Lung microvascular endothelial cell (primary cell): ENCODE results near the gene MARCKS. TPM values are rescaled to one million over a fixed set of nuclear protein-coding genes. Genes with fewer than 3 reads are reported as not detected.

Experiments
- DNase-seq, 2 donors: peaks; one replicate each; pipeline versions ENCODE4 v3.0.0 to v3.0.0-alpha.2; 2010; ENCODE audit warnings: low read depth in 2 of 2
- total RNA-seq: library from RNA; depleted of rRNA; stranded (reverse); fragments of >200 nt; gene quantifications from 2 replicates; pipeline ENCODE4 v1.2.1, GENCODE V29; 2014

Gene MARCKS
- total RNA-seq = 187 and 258 TPM in 2 replicates

GRCh38 chr6:113856625-113857555, at the start of gene MARCKS:
Gene MARCKS (plus strand): TSS chr6:113857345. CDS start chr6:113857746, 401 bp downstream.
- peak; percentile 96 for DNase-seq

GRCh38 chr6:113809826-113810225, 47.3 kb upstream of the MARCKS start:
- DNase-seq = no peak

- DNase-seq = no peak
Measured at GRCh38 chr6:113813142-113813541, 44.0 kb upstream of the MARCKS start.

DNA sequence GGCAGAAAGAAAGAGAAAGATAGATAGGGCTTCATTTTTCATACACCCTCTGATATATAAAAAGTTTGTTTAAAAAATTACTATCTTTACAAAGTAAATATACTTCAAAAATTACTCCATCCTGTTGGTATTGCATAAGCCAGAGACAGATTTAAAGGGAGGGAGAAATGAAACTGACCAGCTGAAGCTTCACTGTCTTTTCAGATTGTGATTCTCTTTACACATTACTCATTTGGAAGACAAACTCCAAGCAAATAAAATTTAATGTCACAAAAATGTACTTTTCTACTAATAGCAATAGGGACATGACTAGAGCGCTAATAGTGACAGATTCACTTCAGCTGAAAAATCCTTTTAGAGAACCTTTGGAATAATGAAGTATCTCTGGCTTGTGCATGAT, 38.6 kb upstream of the MARCKS start:
- no peak for DNase-seq

- no peak for DNase-seq
Measured at GRCh38 chr6:113819169-113819830, 37.8 kb upstream of the MARCKS start.

GRCh38 chr6:113820761-113821160, 36.4 kb upstream of the MARCKS start:
- DNase-seq = no peak

DNA sequence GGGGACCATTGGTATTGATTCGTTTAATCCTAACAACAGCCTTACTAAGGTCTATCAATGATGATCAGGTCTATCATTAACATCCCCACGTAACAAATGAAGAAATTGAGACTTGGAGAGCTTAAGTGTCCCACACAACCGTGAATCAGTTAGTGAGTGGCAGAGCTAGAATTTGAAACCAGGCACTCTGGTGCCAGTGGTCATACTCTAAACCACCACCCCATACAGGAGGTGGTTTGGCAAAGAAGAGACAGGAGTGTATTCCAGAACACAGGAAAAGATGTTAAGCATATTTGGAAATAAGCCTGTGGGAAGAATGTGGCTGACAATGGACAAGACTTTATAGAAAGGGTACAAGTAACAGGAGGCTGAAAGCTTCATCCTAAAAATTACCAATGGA, 35.7 kb upstream of the MARCKS start:
- DNase-seq = no peak

GRCh38 chr6:113823916-113824315, 33.2 kb upstream of the MARCKS start:
- no peak for DNase-seq

DNA sequence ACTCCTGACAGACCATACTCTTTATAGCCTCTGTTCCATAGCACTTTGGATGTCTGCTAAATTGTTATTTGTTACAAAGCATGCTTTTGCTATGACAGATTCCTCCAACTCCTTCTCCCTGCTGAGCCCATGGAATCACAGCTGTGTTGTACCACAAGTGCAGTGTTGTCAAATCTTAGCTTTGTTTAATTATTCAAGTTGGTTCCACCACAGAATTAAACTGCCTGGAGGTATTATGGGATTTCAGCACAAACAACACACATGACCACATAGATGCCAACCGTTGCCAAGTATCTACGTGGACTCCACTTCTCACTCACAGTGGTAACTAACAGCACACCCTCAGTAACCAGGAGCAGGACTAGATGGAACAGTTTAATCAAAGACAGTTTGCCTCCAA, 32.7 kb upstream of the MARCKS start:
- DNase-seq = no peak

DNA sequence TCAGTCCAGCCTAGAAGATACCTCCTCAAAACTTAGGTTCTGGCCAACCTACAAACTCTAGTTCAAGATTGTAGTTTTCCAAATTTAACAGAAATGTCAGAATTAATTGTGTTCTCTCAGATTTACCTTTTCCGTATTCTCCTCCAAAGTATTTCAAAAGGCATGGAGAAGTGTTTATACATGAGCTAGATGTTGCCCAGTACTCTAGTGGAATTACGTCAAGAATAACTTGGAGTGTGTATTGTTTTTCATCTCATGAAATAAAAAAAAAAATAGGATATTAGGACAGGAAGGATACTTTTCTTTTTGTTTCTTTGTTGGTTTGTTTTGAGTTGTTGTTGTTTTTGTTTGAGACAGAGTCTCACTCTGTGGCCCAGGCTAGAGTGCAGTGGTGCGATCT, 32.3 kb upstream of the MARCKS start:
- DNase-seq = no peak

DNA sequence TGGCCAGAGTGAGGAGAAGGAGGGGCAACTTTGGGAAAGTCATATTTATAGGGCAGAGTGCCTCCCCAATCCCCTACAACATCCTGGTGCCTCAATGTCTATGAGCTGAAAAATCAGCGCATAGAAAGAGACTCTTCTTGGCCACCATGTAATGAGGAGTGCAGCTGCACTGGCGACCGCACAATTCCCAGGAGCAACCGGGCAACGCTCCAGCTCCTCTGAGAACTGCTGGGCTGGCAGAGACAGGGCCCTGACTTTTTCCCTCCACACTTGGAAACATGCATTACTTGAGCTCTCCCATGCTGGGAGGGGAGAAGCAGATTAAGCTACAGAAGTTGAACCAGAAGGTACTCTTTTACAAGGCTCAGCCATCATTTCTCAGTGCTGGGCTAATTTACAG, 31.4 kb upstream of the MARCKS start:
- peak in 1 of 2 donors; percentile 28 for DNase-seq

DNA sequence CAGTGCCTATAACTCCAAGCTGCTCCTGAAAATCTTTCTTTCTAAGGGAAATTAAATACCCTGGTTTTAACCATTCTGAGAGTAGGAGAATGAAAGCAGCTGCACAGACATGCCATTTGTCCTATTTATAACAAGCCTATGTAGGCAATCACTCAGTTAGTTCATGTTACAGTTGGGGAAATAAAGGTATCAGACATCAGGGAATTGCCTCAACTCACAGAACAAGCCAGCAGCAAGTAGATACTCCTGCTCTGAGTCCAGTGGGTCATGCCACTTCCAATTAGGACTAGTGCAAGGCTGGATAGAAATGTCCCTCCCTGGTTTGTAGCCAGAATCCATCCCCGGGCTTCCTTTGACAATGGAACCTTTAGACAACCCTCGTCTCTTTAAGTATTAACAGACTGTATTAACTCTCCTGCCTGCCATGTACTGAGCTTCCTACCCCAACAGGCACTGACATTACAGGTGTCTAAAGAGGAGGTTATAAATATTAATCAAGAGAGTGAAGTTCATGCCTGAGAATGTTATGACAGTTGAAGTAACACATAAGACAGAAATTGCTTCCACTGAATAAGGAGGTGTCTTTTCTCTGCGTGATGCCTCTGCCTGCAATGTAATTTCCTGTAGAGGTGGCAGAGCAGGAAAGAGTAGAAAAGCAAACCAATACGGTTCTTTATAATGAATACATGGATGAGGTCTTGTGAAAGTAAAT, 28.0 kb upstream of the MARCKS start:
- no peak for DNase-seq

DNA sequence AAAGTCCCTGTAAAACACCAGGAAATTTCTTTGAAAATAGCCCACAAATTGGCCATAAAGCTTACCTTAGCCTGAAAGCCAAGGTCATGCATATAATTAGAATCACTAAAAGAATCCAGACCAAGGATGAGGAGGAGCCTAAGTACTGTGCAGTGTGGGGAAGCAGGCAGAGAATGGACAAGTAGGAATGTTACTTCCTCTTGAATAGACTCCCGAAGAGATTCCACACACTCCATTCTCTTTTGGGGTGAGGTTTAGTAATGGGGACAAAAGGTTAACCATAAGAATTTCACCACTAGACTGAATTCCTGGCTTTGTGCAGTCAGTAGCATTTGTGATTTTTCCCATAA, 27.5 kb upstream of the MARCKS start:
- DNase-seq = peak in 1 of 2 donors; percentile 5

DNA sequence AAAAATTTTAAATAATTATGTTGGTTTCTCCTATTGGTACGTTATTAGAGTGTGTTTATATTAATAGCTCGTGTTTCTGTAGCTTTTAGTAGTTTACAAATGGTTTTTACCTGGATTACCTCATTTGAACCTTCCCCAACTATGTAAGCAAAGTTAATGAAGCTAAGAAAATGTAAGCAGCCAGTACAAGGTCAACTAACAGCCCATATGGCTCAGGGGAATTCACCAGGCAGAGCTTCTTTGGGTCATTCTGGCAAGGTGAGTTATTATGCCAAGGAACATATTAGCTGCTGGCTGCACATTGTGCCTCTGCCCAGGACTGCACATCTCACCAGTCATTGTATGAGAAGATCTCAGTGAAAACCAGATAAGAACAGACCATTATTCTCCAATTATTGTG, 27.0 kb upstream of the MARCKS start:
- DNase-seq = no peak

GRCh38 chr6:113833537-113833936, 23.6 kb upstream of the MARCKS start:
- DNase-seq = no peak

GRCh38 chr6:113837170-113837569, 20.0 kb upstream of the MARCKS start:
- DNase-seq = no peak

- DNase-seq = no peak
Measured at GRCh38 chr6:113842165-113842564, 15.0 kb upstream of the MARCKS start.

DNA sequence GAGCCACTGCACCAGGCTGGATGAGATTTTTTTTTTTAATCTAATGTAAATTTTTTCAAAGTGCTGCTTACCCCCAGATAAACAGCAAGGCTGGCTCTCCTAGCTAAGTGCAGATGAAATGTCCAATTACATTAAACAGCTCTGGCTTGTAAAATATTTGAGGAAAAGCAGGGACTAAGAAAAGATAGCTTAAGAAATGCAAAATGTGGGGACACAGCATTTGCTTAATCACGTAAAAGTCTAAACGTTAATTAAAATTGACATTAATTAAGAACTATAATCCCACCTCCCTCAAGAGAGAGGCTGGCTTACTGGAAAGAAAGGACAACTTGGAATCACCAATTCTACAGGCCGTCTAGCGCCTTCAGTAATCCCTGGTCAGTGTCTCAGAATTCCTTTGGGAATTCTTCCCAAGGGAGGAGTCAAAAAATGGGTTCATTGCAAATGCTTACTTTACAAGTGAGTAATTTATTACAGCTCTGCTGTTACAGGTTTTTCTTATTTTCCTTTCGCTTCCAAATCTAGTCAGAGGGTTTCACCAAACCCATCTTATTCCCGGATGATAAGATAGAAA, 13.6 kb upstream of the MARCKS start:
- no peak for DNase-seq

DNA sequence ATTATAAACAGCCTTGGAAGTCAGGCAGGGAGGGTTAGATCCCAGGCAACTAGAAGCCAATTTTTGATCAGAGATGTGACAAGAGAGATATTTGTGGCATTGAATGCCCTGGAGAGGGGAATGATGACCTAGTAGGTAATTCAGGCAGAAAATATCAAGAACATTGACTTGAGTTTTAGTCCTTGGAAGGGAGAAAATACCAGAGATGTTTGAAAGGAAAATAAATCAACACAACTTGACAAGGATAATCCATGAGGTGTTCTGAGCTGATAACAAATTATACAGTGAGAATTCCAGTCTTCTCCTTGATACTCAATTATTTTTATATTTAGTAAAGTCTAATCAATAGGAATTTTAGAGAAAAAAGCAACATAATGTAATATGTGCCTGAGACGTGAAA, 10.6 kb upstream of the MARCKS start:
- DNase-seq = no peak

- DNase-seq = no peak
Measured at GRCh38 chr6:113847447-113847846, 9.7 kb upstream of the MARCKS start.

- no peak for DNase-seq
Measured at GRCh38 chr6:113848280-113848679, 8.9 kb upstream of the MARCKS start.

DNA sequence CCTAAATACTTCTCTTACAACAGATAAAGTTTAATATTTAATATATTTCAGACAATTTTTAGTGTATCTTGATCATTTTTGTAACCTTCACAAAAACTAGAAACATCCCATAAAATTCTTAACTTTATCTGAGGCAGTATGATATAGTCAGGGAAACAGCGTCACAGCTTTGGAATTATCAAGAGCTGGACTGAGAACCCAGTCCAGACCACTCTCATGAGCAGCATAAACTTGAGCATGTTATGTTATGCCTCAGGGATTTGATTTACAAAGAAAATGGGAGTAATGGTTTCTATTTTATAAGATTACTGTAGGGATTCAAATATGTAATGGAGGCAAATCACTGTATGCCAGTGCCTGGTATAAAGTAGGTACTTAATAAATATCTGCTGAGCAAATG, 8.3 kb upstream of the MARCKS start:
- DNase-seq = no peak
